Neuron (in vitro differentiated cells): ENCODE measurements around the gene C4orf50.

ENCODE experiments used
- H2AFZ ChIP-seq: one replicate; pipeline ENCODE4 v1.6.1; 2013; ENCODE audit warnings: low read depth, mild to moderate bottlenecking, inconsistent platforms, low read length, moderate library complexity
- H3K27me3 ChIP-seq: one replicate; pipeline ENCODE4 v1.6.1; 2013; ENCODE audit warnings: low read length; ENCODE audit not compliant: insufficient read depth
- H3K36me3 ChIP-seq: one replicate; pipeline ENCODE4 v1.6.1; 2013; ENCODE audit warnings: low read length; ENCODE audit not compliant: insufficient read depth
- H3K4me1 ChIP-seq: one replicate; pipeline ENCODE4 v1.6.1; 2013; ENCODE audit warnings: low read length; ENCODE audit not compliant: insufficient read depth
- H3K4me3 ChIP-seq: 2 replicates; pipeline ENCODE4 v1.5.1; 2013; ENCODE audit warnings: mild to moderate bottlenecking, low read length, moderate library complexity
- H3K9me3 ChIP-seq: one replicate; pipeline ENCODE4 v1.6.1; 2013; ENCODE audit warnings: low read length

Gene C4orf50

DNA sequence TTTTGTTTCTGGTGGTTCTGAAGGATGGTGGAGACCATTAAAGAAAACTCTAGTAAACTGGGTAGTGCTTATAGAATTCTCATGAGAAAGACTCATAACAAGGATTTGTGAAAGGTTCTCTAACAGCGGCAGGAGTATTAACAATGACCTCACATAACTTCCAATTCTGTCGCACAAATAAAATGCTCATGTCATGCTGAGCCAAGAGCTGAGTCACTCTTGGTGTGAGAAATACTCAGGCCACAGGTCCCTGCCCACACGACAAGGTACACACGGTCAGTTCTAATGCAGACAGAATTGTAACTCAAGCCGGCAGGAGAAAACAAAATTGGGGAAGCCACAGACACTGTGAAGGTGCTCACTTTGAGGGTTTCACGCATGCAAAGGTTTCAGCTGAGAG lies 34.4 kb upstream of the C4orf50 start:
- Histone ChIP-seq H2AFZ (no peak overlapping the region), H3K4me3 (no peak overlapping the region), H3K9me3 (no peaks in the 10 kb centered on the region), H3K4me1 (no peaks in the 10 kb centered on the region), H3K27me3 (peaks cover 13% of the 10 kb centered on the region), H3K36me3 (no peaks in the 10 kb centered on the region)

DNA sequence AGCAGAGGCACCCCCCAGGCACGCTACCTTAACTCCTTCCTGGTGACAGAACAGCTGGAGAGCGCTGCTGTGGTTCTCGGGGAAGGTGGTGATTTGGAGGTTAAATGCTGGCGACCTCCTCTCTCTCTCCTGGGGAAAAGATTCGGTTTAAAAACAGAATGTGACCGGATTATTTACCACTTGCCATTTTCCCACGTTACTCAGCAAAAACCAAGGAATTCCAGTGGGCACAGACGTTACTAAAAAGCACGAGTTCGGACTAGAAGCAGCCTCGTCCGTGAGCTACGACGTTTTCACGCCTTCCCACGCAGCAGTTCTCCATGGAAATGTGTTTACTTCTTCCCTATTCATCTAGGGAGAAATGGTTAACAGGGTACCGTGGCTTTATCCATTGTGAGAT lies 32.3 kb upstream of the C4orf50 start:
- peaks cover 13% of the 10 kb centered on the region for H3K27me3 ChIP-seq
- H3K9me3 ChIP-seq = no peaks in the 10 kb centered on the region
- no peak overlapping the region for H3K4me3 ChIP-seq
- no peak overlapping the region for H2AFZ ChIP-seq
- H3K36me3 ChIP-seq = no peaks in the 10 kb centered on the region
- no peaks in the 10 kb centered on the region for H3K4me1 ChIP-seq

DNA sequence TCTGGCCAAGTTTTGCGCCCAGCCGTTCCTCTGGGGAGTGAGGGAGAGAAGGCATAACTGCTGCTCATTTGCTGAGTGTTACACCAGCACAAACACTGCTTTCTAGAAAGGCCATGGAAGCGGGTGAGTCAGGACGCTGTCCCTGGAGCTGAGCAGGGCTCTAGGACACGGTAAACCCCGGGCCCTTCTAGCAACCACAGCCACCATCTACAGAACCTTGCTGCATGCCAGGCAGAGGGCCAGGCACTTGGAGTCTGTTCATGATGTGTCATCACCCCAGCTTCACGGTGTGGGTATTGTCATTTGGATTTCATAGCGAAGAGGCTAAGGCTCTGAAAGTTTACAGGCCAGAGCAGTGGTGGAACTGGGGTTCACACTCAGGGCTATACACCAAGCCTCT lies 31.8 kb upstream of the C4orf50 start:
- Histone ChIP-seq H3K4me3 (no peak overlapping the region), H2AFZ (no peak overlapping the region), H3K4me1 (no peaks in the 10 kb centered on the region), H3K27me3 (peaks cover 13% of the 10 kb centered on the region), H3K36me3 (no peaks in the 10 kb centered on the region), H3K9me3 (no peaks in the 10 kb centered on the region)

DNA sequence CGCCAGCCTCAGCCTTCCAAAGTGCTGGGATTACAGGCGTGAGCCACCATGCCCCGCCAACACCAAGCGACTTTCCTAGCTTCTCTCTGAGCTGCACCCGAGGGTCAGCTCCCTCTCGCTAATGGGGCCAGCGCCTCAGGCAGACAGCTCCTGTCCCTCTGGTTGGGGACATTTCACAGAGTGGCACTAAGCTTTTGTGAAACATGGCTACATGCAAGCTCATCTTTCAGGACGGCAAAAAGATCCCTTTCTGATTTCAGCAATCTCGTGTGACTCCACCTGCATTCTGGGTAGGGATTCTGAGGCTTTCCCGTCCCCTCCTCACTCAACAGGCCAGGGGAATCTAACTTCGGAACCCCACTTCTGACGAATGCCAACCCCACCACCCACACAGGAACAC lies 31.0 kb upstream of the C4orf50 start:
- Histone ChIP-seq H3K27me3 (peaks cover 11% of the 10 kb centered on the region), H2AFZ (no peak overlapping the region), H3K4me1 (no peaks in the 10 kb centered on the region), H3K4me3 (no peak overlapping the region), H3K9me3 (no peaks in the 10 kb centered on the region), H3K36me3 (no peaks in the 10 kb centered on the region)

DNA sequence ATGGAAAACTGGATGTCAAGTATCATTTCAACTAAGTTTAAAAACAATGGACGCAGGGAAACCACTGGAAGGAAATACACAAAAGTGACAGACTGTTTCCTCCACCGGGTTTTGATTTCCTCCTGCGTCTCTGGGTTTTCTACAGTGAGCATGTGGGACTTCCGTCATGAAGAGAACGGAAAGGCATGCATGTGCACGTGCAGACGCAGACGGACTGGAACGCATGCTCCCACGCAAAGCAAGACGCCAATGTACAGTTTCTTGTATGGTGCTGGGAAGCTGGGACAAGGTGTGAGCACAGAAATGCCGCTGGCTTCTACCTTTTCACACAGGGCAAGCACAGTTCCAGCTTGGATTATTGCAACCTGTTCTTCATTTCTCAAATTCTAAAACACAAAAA lies 30.3 kb upstream of the C4orf50 start:
- peaks cover 11% of the 10 kb centered on the region for H3K27me3 ChIP-seq
- no peaks in the 10 kb centered on the region for H3K36me3 ChIP-seq
- no peaks in the 10 kb centered on the region for H3K4me1 ChIP-seq
- H3K4me3 ChIP-seq = no peak overlapping the region
- H3K9me3 ChIP-seq = no peaks in the 10 kb centered on the region
- H2AFZ ChIP-seq = no peak overlapping the region

DNA sequence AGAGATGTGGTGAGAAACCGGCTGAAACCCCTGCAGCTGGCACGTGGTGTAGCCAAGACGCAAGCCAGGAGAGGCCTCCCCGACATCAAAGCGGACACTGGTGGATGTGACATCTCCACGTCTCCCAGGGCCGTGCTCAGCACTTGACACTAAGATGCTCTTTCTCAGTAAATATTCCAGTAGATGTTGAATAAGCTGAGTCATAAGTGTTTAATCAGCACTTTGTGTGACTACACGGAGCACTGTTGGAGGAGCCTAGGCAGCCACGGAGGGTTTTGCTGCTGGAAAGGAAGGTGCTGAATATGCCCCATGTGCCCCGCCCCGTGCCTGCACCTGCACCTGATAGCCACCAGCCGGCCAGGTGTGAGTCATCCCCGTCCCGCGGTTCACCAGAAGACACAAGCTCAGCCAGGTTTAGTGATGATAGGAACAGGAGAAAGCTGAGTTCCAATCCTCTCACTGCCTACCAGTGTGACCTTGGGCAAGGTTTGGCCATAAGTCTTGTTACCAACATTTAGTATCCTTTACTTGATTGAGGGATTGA lies 29.0 kb upstream of the C4orf50 start:
- H3K9me3 ChIP-seq = no peaks in the 10 kb centered on the region
- H3K4me3 ChIP-seq = no peak overlapping the region
- H2AFZ ChIP-seq = no peak overlapping the region
- no peaks in the 10 kb centered on the region for H3K4me1 ChIP-seq
- H3K27me3 ChIP-seq = peaks cover 10% of the 10 kb centered on the region
- no peaks in the 10 kb centered on the region for H3K36me3 ChIP-seq

DNA sequence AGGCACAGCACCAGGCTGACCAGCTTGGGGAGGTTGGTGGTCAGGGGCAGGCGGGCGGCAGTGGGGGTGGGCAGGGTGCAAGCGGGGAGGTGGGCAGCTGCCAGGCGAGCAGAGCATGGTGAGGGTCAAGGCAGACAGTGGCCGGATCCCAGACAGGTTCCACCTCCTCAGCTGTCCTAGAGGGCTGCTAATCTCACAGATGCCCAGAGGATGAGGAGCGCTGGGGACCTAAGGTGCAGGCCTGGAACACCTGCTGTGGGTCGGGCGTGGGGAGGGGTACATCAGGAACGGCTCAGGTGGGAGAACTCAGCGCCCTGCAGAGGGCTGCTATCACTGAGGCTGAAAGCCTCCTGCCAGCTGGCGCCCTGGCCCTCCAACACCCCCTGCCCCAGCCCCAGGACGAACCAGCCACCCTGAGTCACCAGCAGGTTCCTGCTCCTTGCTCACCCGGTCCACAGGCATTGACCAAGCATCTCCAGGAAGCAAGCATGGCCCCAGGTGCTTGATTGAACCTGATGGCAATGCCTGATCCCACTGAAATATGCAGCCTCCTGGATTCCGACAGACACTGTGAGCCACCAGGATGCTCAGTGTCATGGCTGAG lies 28.4 kb upstream of the C4orf50 start:
- Histone ChIP-seq H3K4me3 (no peak overlapping the region), H2AFZ (no peak overlapping the region), H3K27me3 (peaks cover 12% of the 10 kb centered on the region), H3K9me3 (no peaks in the 10 kb centered on the region), H3K4me1 (no peaks in the 10 kb centered on the region), H3K36me3 (no peaks in the 10 kb centered on the region)

DNA sequence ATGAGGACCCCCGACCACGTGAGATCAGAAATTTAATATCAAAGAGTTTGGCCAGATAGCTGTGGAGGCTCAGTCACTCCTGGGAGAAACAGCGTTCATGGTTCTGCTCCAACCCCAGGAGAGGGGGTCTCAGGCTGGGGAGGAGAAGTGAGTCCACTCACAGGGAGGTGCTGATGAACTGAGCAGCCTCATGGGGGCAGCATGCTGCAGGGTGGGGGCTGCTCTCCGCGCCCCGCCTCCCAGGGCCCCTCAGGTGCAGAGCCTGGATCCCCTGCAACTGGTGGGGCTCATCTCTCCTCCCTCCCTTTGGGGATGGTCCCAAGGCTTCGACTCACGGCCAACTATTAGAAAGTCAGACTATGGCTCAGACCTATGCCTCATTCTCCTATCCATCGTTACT lies 26.6 kb upstream of the C4orf50 start:
- no peak overlapping the region for H3K4me3 ChIP-seq
- peaks cover 20% of the 10 kb centered on the region for H3K27me3 ChIP-seq
- H3K4me1 ChIP-seq = no peaks in the 10 kb centered on the region
- no peaks in the 10 kb centered on the region for H3K9me3 ChIP-seq
- H2AFZ ChIP-seq = no peak overlapping the region
- H3K36me3 ChIP-seq = no peaks in the 10 kb centered on the region

DNA sequence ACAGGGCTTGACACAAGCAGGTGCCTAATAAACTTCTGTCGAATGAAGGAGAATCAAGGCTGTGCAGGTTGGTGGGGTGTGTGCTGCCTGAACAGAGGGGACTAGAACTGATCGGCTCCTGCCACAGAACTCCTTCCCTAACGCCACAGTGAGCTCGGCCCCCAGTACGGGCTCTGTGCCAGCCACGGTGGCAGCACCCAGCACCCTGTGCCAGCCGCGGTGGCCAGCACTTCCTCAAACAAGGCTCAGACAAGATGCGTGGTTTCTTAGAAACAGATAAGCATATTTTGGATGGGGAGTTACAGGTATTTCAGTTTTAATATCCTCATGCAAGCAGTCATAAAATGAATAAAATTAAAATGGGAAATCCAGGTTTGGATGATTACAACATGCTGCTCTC lies 26.0 kb upstream of the C4orf50 start:
- H2AFZ ChIP-seq = no peak overlapping the region
- no peaks in the 10 kb centered on the region for H3K9me3 ChIP-seq
- H3K27me3 ChIP-seq = peaks cover 20% of the 10 kb centered on the region

DNA sequence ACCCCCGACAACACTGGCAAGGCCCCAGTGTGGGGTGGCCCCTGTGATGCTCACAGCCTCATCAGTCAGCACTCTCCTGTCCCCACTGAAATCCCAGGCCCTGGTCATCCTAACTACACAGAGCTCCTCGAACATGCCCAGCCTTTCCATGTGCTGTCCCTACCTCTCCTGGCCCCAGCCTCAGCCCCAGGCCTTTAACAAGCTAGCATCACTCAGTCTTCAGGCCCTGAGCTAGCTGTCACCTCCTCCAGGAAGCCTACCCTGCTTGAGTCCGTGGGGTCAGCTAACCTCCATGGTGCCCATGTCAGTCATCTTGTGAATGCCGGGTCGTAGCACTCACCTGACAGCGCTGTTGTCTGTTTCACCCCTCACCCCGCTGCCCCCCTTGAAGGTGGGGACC lies 25.6 kb upstream of the C4orf50 start:
- Histone ChIP-seq H2AFZ (no peak overlapping the region), H3K27me3 (peaks cover 20% of the 10 kb centered on the region), H3K4me1 (no peaks in the 10 kb centered on the region), H3K4me3 (no peak overlapping the region), H3K36me3 (no peaks in the 10 kb centered on the region), H3K9me3 (no peaks in the 10 kb centered on the region)

More for the DNA sequence above, 26.0 kb upstream of the C4orf50 start:
- Histone ChIP-seq H3K4me1 (no peaks in the 10 kb centered on the region), H3K36me3 (no peaks in the 10 kb centered on the region), H3K4me3 (no peak overlapping the region)

DNA sequence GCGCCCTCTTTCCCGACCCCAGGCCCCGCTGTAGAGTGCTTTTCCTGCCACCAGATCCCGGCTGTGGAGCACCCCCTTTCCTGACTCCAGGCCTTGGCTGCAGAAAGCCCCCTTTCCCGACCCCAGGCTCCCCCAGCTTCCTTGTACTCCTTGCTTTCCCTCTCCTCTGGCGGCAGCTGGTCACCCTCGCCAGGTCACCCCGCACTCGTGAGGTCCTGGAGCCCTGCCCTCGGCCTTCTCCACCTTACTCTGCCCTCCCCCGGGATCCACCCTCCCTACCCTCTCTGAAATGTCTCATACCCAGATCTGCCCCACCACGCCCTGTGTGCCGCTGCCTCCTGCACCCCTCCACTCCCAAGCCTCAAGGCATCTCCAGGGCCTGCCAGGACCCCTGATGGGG lies 25.0 kb upstream of the C4orf50 start:
- Histone ChIP-seq H3K27me3 (peaks cover 16% of the 10 kb centered on the region), H2AFZ (no peak overlapping the region), H3K9me3 (no peaks in the 10 kb centered on the region), H3K4me3 (no peak overlapping the region), H3K36me3 (no peaks in the 10 kb centered on the region), H3K4me1 (no peaks in the 10 kb centered on the region)

DNA sequence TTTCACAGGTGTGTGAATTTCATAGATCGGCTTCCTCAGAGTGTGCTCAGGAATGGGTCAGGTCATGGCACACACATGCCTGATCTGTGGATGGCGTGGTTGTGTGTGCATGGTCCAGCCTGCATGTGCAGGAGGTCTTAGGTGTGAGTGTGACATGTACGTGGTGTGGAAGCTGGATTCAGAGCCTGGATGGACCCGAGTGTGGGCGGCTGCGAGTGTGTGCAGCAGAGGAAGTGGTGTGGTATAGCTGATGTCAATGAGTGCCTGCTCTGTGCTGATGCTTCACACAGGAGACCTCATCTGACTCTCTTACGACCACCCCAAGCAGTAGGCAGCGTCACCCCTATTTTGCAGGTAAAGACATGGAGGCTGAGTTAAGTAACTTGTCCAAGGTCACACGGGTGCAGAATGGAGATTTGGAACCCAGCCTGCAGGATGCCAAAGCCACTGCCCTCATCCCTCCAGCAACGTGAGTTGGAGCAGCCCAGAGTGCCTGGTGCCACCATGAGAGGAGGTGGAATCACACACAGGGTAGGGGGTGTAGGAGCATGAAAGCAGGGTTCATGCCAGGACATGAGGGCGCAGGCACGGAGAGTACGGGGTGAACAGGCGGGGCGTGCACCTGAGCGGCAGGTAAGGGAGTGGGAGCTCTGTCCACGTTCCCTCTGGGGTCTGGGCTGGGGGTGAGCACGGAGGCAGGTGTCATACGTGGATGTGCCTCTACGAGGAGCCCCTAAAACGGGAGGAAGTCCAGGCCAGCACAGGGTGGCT lies 24.2 kb upstream of the C4orf50 start:
- Histone ChIP-seq H3K9me3 (no peaks in the 10 kb centered on the region), H3K27me3 (peaks cover 16% of the 10 kb centered on the region), H2AFZ (no peak overlapping the region), H3K36me3 (no peaks in the 10 kb centered on the region), H3K4me3 (no peak overlapping the region), H3K4me1 (no peaks in the 10 kb centered on the region)

DNA sequence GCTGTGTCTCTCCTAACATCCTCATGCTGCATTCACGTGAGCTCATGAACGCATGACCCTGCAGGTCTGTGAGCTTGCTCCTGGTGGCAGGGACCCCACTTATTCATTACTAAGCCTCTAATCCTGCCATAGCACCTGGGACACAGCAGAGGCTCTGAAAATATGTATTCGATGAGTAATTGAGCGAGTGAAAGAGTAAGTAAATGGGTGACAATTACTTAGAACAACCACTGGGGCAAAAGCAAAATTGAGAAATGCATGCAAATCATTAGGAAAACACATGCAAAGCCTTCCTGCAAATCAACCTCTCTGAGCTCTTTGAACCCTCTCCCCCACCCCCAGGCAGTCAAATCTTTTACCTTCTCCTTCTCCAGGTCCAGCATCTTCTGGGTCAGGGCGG lies 23.6 kb upstream of the C4orf50 start:
- Histone ChIP-seq H3K36me3 (no peaks in the 10 kb centered on the region), H3K27me3 (peaks cover 16% of the 10 kb centered on the region), H2AFZ (no peak overlapping the region), H3K4me3 (no peak overlapping the region), H3K4me1 (no peaks in the 10 kb centered on the region), H3K9me3 (no peaks in the 10 kb centered on the region)
